ENCODE measurements around the gene WDR5. TPM values are rescaled to one million over a fixed set of nuclear protein-coding genes. Genes with fewer than 3 reads are reported as not detected.
A peak's percentile ranks its signal among the peaks of the same experiment; 100 is the strongest.

The WDR5 gene
- total and polyA plus RNA-seq, 2 donors (not counting 1 experiment from before 2014, with no cell fraction given) = 15.5 to 26.0 TPM

DNA sequence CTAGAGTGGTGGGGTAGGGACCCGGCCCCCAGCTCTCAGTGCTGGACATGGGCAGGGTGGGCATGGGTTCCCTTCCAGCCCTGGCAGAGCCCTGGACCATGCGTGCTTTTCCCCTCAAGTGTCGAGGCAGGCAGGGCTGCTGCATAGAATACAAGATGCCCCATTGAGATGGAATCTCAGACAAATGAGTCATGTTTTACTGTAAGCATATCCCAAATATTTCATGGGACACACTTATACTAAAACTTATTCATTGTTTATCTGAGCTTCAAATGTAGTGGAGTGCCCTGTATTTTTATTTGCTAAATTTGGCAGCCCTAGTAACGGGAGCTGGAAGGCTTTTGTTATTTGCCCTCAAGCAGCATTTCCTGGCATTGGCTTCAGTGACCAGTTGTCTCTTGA, 31.6 kb downstream of the WDR5 start:
- Histone ChIP-seq H3K9me3 (ENCODE audit: control insufficient read depth, insufficient read depth, low read depth, low read length) (no peaks in the 10 kb centered on the region), H3K4me2 (ENCODE audit: extremely low read depth, insufficient read depth, low read length) (no peak overlapping the region), H3K36me3 (ENCODE audit: control insufficient read depth, insufficient read depth, low read length) (no peaks in the 10 kb centered on the region), H3K79me2 (ENCODE audit: control insufficient read depth, insufficient read depth, low read length) (peaks cover 2% of the 10 kb centered on the region), H3K27ac (ENCODE audit: insufficient read depth, low read length) (no peak overlapping the region), H4K20me1 (ENCODE audit: control insufficient read depth, extremely low read depth, insufficient read depth, low read length) (no peaks in the 10 kb centered on the region), H3K4me1 (ENCODE audit: control insufficient read depth, extremely low read depth, insufficient read depth, low read length) (peaks cover 16% of the 10 kb centered on the region), H3K27me3 (ENCODE audit: control insufficient read depth, insufficient read depth, low read length) (no peaks in the 10 kb centered on the region), H3K4me3 (replicated peaks in 1 of 4; ENCODE audit: control extremely low read depth in 1 of 4, insufficient read depth in 1 of 4, low read depth in 3 of 4, low read length in 4 of 4) (no peak overlapping the region), H3K9ac (ENCODE audit: insufficient read depth, low read length) (no peak overlapping the region), H2AFZ (ENCODE audit: low read length) (no peak overlapping the region)
- DNase-seq (ENCODE audit: low read depth in 2 of 2) = peak; percentile 52 to 66
- no peak for TF ChIP-seq EZH2 (IDR thresholded peaks at IDR 0.05; ENCODE audit: low read length, missing control alignments)
- TF ChIP-seq, protein P1, sequence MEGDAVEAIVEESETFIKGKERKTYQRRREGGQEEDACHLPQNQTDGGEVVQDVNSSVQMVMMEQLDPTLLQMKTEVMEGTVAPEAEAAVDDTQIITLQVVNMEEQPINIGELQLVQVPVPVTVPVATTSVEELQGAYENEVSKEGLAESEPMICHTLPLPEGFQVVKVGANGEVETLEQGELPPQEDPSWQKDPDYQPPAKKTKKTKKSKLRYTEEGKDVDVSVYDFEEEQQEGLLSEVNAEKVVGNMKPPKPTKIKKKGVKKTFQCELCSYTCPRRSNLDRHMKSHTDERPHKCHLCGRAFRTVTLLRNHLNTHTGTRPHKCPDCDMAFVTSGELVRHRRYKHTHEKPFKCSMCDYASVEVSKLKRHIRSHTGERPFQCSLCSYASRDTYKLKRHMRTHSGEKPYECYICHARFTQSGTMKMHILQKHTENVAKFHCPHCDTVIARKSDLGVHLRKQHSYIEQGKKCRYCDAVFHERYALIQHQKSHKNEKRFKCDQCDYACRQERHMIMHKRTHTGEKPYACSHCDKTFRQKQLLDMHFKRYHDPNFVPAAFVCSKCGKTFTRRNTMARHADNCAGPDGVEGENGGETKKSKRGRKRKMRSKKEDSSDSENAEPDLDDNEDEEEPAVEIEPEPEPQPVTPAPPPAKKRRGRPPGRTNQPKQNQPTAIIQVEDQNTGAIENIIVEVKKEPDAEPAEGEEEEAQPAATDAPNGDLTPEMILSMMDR (conservative IDR thresholded peaks at IDR 0.05 in 1 of 2, IDR thresholded peaks at IDR 0.05 in 1 of 2; ENCODE audit: low read depth in 1 of 2, low read length in 2 of 2) = no peak

DNA sequence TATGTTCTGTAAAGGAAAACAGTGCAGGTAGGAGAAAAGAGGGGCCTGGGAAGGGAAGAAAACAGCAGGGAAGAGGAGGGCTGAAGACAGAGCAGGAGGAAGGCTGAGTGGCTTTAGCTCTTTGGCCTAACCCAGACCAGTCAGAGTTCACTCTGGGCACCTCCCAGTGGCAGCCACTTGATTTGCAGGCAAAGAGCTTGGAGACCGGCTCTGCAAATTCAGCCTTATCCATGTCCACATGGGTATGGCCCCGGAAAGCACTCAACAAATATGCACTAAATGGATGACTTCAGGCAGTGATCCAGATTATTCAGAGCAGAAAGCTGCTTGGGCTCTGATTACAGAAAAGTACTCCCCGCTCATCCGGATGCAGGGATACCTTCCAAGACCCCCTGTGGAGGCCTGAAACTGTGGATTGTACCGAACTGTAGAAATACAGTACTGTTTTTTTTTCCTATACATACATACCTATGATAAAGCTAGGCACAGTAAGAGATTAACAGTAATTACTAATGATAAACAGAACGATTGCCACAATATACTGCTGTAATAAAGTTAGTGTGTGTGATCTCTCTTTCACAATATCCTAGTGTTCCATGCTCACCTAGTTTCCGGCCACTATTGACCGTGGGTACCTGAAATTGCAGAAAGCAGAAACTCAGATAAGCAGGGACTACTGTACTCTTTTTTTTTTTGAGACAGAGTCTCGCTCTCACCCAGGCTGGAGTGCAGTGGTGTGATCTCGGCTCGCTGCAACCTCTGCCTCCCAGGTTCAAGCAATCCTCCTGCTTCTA, 33.1 kb downstream of the WDR5 start:
- no peaks in the 10 kb centered on the region for H4K20me1 ChIP-seq (ENCODE audit: control insufficient read depth, extremely low read depth, insufficient read depth, low read length)
- no peak overlapping the region for H3K4me2 ChIP-seq (ENCODE audit: extremely low read depth, insufficient read depth, low read length)
- H3K9me3 ChIP-seq (ENCODE audit: control insufficient read depth, insufficient read depth, low read depth, low read length) = no peaks in the 10 kb centered on the region
- no peak overlapping the region for H2AFZ ChIP-seq (ENCODE audit: low read length)
- H3K4me1 ChIP-seq (ENCODE audit: control insufficient read depth, extremely low read depth, insufficient read depth, low read length) = peaks cover 16% of the 10 kb centered on the region
- no peak overlapping the region for H3K4me3 ChIP-seq (replicated peaks in 1 of 4; ENCODE audit: control extremely low read depth in 1 of 4, insufficient read depth in 1 of 4, low read depth in 3 of 4, low read length in 4 of 4)
- H3K79me2 ChIP-seq (ENCODE audit: control insufficient read depth, insufficient read depth, low read length) = peaks cover 2% of the 10 kb centered on the region
- no peaks in the 10 kb centered on the region for H3K27me3 ChIP-seq (ENCODE audit: control insufficient read depth, insufficient read depth, low read length)
- no peak overlapping the region for H3K27ac ChIP-seq (ENCODE audit: insufficient read depth, low read length)
- no peak overlapping the region for H3K9ac ChIP-seq (ENCODE audit: insufficient read depth, low read length)
- TF ChIP-seq EZH2 (IDR thresholded peaks at IDR 0.05; ENCODE audit: low read length, missing control alignments) = no peak
- TF ChIP-seq, protein P1 (conservative IDR thresholded peaks at IDR 0.05 in 1 of 2, IDR thresholded peaks at IDR 0.05 in 1 of 2; ENCODE audit: low read depth in 1 of 2, low read length in 2 of 2) = peak in 1 of 2 donors; percentile 21
- H3K36me3 ChIP-seq (ENCODE audit: control insufficient read depth, insufficient read depth, low read length) = no peaks in the 10 kb centered on the region
- no peak for DNase-seq (ENCODE audit: low read depth in 2 of 2)

DNA sequence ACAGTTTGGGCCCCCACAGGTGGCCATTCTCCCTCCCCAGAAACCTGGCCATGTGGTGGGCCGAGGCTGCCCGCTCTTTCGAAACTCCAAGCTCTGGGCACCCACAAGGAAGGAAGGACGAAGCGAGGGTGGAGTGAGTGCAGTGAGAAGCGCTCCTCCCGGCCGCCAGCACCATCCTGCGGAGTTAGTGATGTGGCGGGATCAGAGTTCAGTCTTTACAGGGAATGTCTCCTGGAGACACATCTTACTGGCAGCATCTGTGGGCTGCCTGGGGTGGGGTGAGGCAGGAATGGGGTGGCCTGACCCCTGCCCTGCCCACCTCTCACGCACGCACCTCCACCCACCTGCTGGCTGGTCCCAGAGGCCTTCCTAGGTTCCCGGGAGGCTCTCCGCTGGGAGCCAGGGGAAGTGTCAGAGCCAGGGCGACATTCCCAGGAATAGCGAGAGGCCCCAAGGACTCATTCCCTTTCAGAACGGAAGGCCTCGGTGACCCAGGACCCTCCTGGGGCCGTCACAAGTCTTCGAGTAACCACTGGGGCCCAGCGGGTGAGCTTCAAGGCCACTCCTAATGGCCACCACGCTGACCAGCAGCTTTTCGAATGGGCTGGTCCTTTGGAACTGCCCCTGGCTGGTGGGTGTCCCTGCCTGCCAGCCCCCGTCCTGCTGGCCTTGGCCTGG, 34.0 kb downstream of the WDR5 start:
- no peaks in the 10 kb centered on the region for H3K9me3 ChIP-seq (ENCODE audit: control insufficient read depth, insufficient read depth, low read depth, low read length)
- peaks cover 16% of the 10 kb centered on the region for H3K4me1 ChIP-seq (ENCODE audit: control insufficient read depth, extremely low read depth, insufficient read depth, low read length)
- DNase-seq (ENCODE audit: low read depth in 2 of 2) = no peak
- no peaks in the 10 kb centered on the region for H3K27me3 ChIP-seq (ENCODE audit: control insufficient read depth, insufficient read depth, low read length)
- TF ChIP-seq, protein P1 (conservative IDR thresholded peaks at IDR 0.05 in 1 of 2, IDR thresholded peaks at IDR 0.05 in 1 of 2; ENCODE audit: low read depth in 1 of 2, low read length in 2 of 2) = no peak
- TF ChIP-seq EZH2 (IDR thresholded peaks at IDR 0.05; ENCODE audit: low read length, missing control alignments) = no peak
- peaks cover 2% of the 10 kb centered on the region for H3K79me2 ChIP-seq (ENCODE audit: control insufficient read depth, insufficient read depth, low read length)
- no peak overlapping the region for H2AFZ ChIP-seq (ENCODE audit: low read length)
- H3K9ac ChIP-seq (ENCODE audit: insufficient read depth, low read length) = no peak overlapping the region
- no peak overlapping the region for H3K4me2 ChIP-seq (ENCODE audit: extremely low read depth, insufficient read depth, low read length)
- H3K27ac ChIP-seq (ENCODE audit: insufficient read depth, low read length) = no peak overlapping the region
- no peaks in the 10 kb centered on the region for H4K20me1 ChIP-seq (ENCODE audit: control insufficient read depth, extremely low read depth, insufficient read depth, low read length)
- no peaks in the 10 kb centered on the region for H3K36me3 ChIP-seq (ENCODE audit: control insufficient read depth, insufficient read depth, low read length)
- no peak overlapping the region for H3K4me3 ChIP-seq (replicated peaks in 1 of 4; ENCODE audit: control extremely low read depth in 1 of 4, insufficient read depth in 1 of 4, low read depth in 3 of 4, low read length in 4 of 4)
